A549 (cell line): ENCODE data around the gene TRERF1. TPM values are rescaled to one million over a fixed set of nuclear protein-coding genes. Genes with fewer than 3 reads are reported as not detected.

Experiments
- ATAC-seq, 2 experiments: fragments of 200-7000 bp in 1 of 2; fragments of >200 bp in 1 of 2; cut with Nextera tagmentation in 1 of 2; cut with Tn5 transposase in 1 of 2; 3 replicates each; pipeline versions ENCODE4 v1.8.0 to v1.9.1; 2018 to 2020; ENCODE audit warnings: mild to moderate bottlenecking in 1 of 2, moderate library complexity in 1 of 2
- CTCF ChIA-PET: fragments of 300-600 bp; sonication (Branson Sonifier 250); formaldehyde crosslinking; extraction: SDS; loops from one replicate; lab custom pipeline; 2021; ENCODE audit warnings: antibody characterized with exemption, inconsistent platforms; lab: Yijun Ruan, JAX
- POLR2A ChIA-PET: fragments of 350-600 bp; formaldehyde crosslinking; extraction: SDS; loops from one replicate; lab custom pipeline; 2021; ENCODE audit warnings: antibody characterized with exemption, inconsistent platforms; lab: Yijun Ruan, JAX
- DNase-seq, 2 experiments: peaks; one replicate each; pipeline versions ENCODE4 v3.0.0 to v3.0.0-alpha.2; 2011 to 2016; ENCODE audit warnings: low read depth in 1 of 2, low spot score in 1 of 2
- FAIRE-seq: peaks from 2 replicates; lab custom pipeline; 2011; peaks lifted over from hg19 to GRCh38; lab: Jason Lieb, UNC
- H3K27ac ChIP-seq, 2 experiments: fragments of >200 bp; sonication (Bioruptor Twin); formaldehyde crosslinking; 3 replicates each; pipeline ENCODE4 v1.5.1; 2016 to 2017
- H3K4me1 ChIP-seq: fragments of >200 bp; sonication (Bioruptor Twin); formaldehyde crosslinking; 3 replicates; pipeline ENCODE4 v1.6.1; 2016
- H3K4me2 ChIP-seq: fragments of >200 bp; sonication (Bioruptor Twin); formaldehyde crosslinking; 3 replicates; pipeline ENCODE4 v1.6.1; 2016
- H3K4me3 ChIP-seq: fragments of >200 bp; sonication (Bioruptor Twin); formaldehyde crosslinking; 3 replicates; pipeline ENCODE4 v1.5.1; 2016
- H3K9me3 ChIP-seq: fragments of >200 bp; sonication (Bioruptor Twin); formaldehyde crosslinking; 3 replicates; pipeline ENCODE4 v1.6.1; 2016
- CEBPB ChIP-seq, 2 experiments: fragments of >200 bp in 1 of 2; sonication (Bioruptor Twin) in 1 of 2; formaldehyde crosslinking in 1 of 2; IDR thresholded peaks; 2 replicates each; pipeline ENCODE4 v1.6.1; 2012 to 2016
- EHMT2 ChIP-seq: fragments of 200-600 bp; sonication (generic); IDR thresholded peaks from 2 replicates; pipeline ENCODE4 v1.6.1; 2016; ENCODE audit warnings: antibody characterized with exemption, low read depth, mild to moderate bottlenecking, moderate library complexity
- EP300 ChIP-seq, 2 experiments: fragments of >200 bp; sonication (Bioruptor Twin); formaldehyde crosslinking; IDR thresholded peaks; 2 replicates in 1 of 2; 3 replicates in 1 of 2; pipeline ENCODE4 v1.6.1; 2016 to 2017
- ESRRA ChIP-seq: fragments of 150-350 bp; IDR thresholded peaks from 2 replicates; pipeline ENCODE4 v1.6.1; 2014; ENCODE audit warnings: mild to moderate bottlenecking, low read length, borderline replicate concordance
- FOSL2 ChIP-seq, 2 experiments: fragments of 450-650 bp in 1 of 2; fragments of >200 bp in 1 of 2; sonication (Bioruptor Twin) in 1 of 2; formaldehyde crosslinking; IDR thresholded peaks; 2 replicates each; pipeline versions ENCODE4 v1.5.0 to v1.6.1; 2016 to 2020; ENCODE audit warnings: mild to moderate bottlenecking in 1 of 2, moderate library complexity in 1 of 2
- HDAC2 ChIP-seq: fragments of 200-600 bp; sonication (generic); IDR thresholded peaks from 2 replicates; pipeline ENCODE4 v1.6.1; 2016
- HEYL ChIP-seq: fragments of 250-450 bp; sonication (Bioruptor Pico); IDR thresholded peaks from 2 replicates; pipeline ENCODE4 v1.8.0; 2021; ENCODE audit warnings: mild to moderate bottlenecking, moderate library complexity
- KDM1A ChIP-seq: fragments of 200-600 bp; sonication (generic); IDR thresholded peaks from 2 replicates; pipeline ENCODE4 v1.6.1; 2016; ENCODE audit warnings: low read depth, mild to moderate bottlenecking
- KDM5A ChIP-seq: fragments of 200-600 bp; sonication (generic); IDR thresholded peaks from 2 replicates; pipeline ENCODE4 v1.6.1; 2016; ENCODE audit warnings: antibody characterized with exemption, mild to moderate bottlenecking
- MAZ ChIP-seq: fragments of 150-350 bp; IDR thresholded peaks from 2 replicates; pipeline ENCODE4 v1.6.1; 2014; ENCODE audit warnings: antibody characterized with exemption, low read depth, low read length, borderline replicate concordance
- NFE2L2 ChIP-seq: fragments of 150-350 bp; conservative IDR thresholded peaks from 2 replicates; pipeline ENCODE4 v1.6.1; 2014; ENCODE audit warnings: low read length
- NPAS2 ChIP-seq: fragments of 250-450 bp; sonication (Bioruptor Pico); IDR thresholded peaks from 2 replicates; pipeline ENCODE4 v1.8.0; 2022; ENCODE audit warnings: mild to moderate bottlenecking, moderate library complexity, borderline replicate concordance
- NR3C1 ChIP-seq: fragments of >200 bp; sonication (Bioruptor Twin); formaldehyde crosslinking; IDR thresholded peaks from 3 replicates; pipeline ENCODE4 v1.6.1; 2017
- PHF8 ChIP-seq: fragments of 200-600 bp; sonication (generic); IDR thresholded peaks from 2 replicates; pipeline ENCODE4 v1.6.1; 2016; ENCODE audit warnings: low read depth, mild to moderate bottlenecking, antibody characterized with exemption, moderate library complexity, borderline replicate concordance
- POLR2A ChIP-seq: IDR thresholded peaks from 2 replicates; pipeline ENCODE4 v1.6.1; 2012; ENCODE audit warnings: mild to moderate bottlenecking, low read length
- POLR2AphosphoS2 ChIP-seq: conservative IDR thresholded peaks from 2 replicates; pipeline ENCODE4 v1.6.1; 2012; ENCODE audit warnings: low read length, improper control_type of control experiment, inconsistent platforms
- RCOR1 ChIP-seq: fragments of 150-350 bp; IDR thresholded peaks from 2 replicates; pipeline ENCODE4 v1.6.1; 2014; ENCODE audit warnings: antibody characterized with exemption, low read length, low read depth
- TP53 ChIP-seq: fragments of 250-450 bp; sonication (Bioruptor Pico); IDR thresholded peaks from 2 replicates; pipeline ENCODE4 v1.5.0; 2021; ENCODE audit warnings: mild to moderate bottlenecking, moderate library complexity
- ZC3H11A ChIP-seq: fragments of 450-650 bp; IDR thresholded peaks from 2 replicates; pipeline ENCODE4 v1.6.1; 2014; ENCODE audit warnings: antibody characterized with exemption, mild to moderate bottlenecking
- ZFP36 ChIP-seq: fragments of 450-650 bp; IDR thresholded peaks from 2 replicates; pipeline ENCODE4 v1.6.1; 2014; ENCODE audit warnings: borderline replicate concordance; ENCODE audit not compliant: partially characterized antibody
- ZSCAN20 ChIP-seq: fragments of 250-450 bp; sonication (Bioruptor Pico); IDR thresholded peaks from 2 replicates; pipeline ENCODE4 v1.8.0; 2022; ENCODE audit warnings: mild to moderate bottlenecking, moderate library complexity
- WGBS: methylation state at CpG from one replicate; pipeline ENCODE4 v1.1.6; 2017; ENCODE audit errors: missing lambda C conversion rate; 5-methylcytosine and 5-hydroxymethylcytosine counted together
- polyA plus RNA-seq, 4 experiments: library from polyadenylated mRNA; depleted of rRNA in 3 of 4; stranded (reverse); fragments of >200 nt; fragmentation: RNase III in 1 of 4; extraction: RNeasy Plus Mini Kit Qiagen cat#74134 plus additional on column Dnase treatment in 1 of 4; gene quantifications; 2 replicates in 3 of 4; 3 replicates in 1 of 4; pipeline ENCODE4 v1.2.3, GENCODE V29; 2011 to 2017
- TF ChIP-seq, protein P1 (sequence below): fragments of 200-600 bp; sonication (generic); IDR thresholded peaks from 2 replicates; pipeline ENCODE4 v1.6.1; 2016; ENCODE audit warnings: antibody characterized with exemption, mild to moderate bottlenecking, moderate library complexity
- TF ChIP-seq, protein P2 (sequence below): fragments of 250-450 bp; sonication (Bioruptor Pico); IDR thresholded peaks from 2 replicates; pipeline ENCODE4 v1.5.0; 2021; ENCODE audit warnings: mild to moderate bottlenecking, moderate library complexity, borderline replicate concordance
- TF ChIP-seq, protein P3 (sequence below): IDR thresholded peaks from 2 replicates; pipeline ENCODE4 v1.6.1; 2012
- TF ChIP-seq, protein P4 (sequence below): fragments of >200 bp; sonication (Bioruptor Twin); formaldehyde crosslinking; IDR thresholded peaks from 3 replicates; pipeline ENCODE4 v1.6.1; 2016
- TF ChIP-seq, protein P5 (sequence below): IDR thresholded peaks from 2 replicates; pipeline ENCODE4 v1.6.1; 2012; ENCODE audit warnings: low read depth, borderline replicate concordance

The TRERF1 gene
- polyA plus RNA-seq, 2 of the 4 experiments (the other 2 are of a cell fraction): 2.4 to 3.5 TPM

DNA sequence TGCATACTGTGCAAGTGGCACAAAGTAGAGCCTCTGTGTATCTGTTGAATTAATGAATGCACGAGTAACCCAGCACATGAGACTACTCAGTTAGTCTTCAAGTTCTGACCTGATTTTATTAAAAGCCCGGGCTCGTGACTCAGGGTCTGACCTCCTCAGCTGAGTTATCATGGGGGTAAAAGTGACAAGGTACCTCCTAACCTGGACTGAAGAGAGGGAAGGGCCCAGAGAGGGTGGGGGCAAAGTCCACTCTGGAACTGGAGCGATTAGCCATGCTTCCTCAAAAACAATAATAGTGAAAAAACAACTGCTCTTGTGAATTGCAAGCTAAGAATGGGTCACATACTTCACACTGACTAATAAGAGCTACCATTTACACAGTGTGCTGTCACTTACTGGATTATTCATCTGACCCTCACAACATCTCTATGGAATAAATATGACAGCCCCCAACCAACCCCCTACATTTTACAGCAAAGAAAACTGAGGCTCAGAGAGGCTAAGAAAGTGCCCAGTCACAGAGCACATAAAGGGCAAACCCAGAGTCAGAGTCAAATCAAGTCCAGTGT lies 26.7 kb downstream of the TRERF1 start:
- FAIRE-seq: no peak
- Histone ChIP-seq H3K4me3 (no peak overlapping the region), H3K4me1 (peaks cover 7% of the 10 kb centered on the region; the same call in 1 of the 3 replicates), H3K27ac (no peak overlapping the region), H3K9me3 (no peaks in the 10 kb centered on the region), H3K4me2 (0 out of 3 replicates have a peak overlapping the region, but pooled peaks have one; percentile 4)
- 32% methylated on average over 4 of the region's 4 CpGs for WGBS
- CTCF ChIA-PET: interaction anchor here (1.4 kb wide), 1 partner anchor 12 kb away, joined by 3 read pairs; no protein-coding TSS in a partner anchor
- no peak for ATAC-seq
- POLR2A ChIA-PET: no interaction called here
- TF ChIP-seq FOSL2 (IDR thresholded peaks at IDR 0.05) (no peak), FOSL2 (CRISPR knock-in tag; IDR thresholded peaks at IDR 0.05) (no peak), ZSCAN20 (CRISPR knock-in tag) (no peak), ESRRA (no peak), ZC3H11A (no peak), TP53 (CRISPR knock-in tag) (no peak), PHF8 (no peak), ZFP36 (no peak), NFE2L2 (no peak), NR3C1 (no peak), CEBPB (IDR thresholded peaks at IDR 0.05) (no peak), KDM1A (no peak), HEYL (CRISPR knock-in tag) (no peak), POLR2AphosphoS2 (no peak)
- TF ChIP-seq, protein P1, sequence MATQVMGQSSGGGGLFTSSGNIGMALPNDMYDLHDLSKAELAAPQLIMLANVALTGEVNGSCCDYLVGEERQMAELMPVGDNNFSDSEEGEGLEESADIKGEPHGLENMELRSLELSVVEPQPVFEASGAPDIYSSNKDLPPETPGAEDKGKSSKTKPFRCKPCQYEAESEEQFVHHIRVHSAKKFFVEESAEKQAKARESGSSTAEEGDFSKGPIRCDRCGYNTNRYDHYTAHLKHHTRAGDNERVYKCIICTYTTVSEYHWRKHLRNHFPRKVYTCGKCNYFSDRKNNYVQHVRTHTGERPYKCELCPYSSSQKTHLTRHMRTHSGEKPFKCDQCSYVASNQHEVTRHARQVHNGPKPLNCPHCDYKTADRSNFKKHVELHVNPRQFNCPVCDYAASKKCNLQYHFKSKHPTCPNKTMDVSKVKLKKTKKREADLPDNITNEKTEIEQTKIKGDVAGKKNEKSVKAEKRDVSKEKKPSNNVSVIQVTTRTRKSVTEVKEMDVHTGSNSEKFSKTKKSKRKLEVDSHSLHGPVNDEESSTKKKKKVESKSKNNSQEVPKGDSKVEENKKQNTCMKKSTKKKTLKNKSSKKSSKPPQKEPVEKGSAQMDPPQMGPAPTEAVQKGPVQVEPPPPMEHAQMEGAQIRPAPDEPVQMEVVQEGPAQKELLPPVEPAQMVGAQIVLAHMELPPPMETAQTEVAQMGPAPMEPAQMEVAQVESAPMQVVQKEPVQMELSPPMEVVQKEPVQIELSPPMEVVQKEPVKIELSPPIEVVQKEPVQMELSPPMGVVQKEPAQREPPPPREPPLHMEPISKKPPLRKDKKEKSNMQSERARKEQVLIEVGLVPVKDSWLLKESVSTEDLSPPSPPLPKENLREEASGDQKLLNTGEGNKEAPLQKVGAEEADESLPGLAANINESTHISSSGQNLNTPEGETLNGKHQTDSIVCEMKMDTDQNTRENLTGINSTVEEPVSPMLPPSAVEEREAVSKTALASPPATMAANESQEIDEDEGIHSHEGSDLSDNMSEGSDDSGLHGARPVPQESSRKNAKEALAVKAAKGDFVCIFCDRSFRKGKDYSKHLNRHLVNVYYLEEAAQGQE: no peak
- TF ChIP-seq, protein P2, sequence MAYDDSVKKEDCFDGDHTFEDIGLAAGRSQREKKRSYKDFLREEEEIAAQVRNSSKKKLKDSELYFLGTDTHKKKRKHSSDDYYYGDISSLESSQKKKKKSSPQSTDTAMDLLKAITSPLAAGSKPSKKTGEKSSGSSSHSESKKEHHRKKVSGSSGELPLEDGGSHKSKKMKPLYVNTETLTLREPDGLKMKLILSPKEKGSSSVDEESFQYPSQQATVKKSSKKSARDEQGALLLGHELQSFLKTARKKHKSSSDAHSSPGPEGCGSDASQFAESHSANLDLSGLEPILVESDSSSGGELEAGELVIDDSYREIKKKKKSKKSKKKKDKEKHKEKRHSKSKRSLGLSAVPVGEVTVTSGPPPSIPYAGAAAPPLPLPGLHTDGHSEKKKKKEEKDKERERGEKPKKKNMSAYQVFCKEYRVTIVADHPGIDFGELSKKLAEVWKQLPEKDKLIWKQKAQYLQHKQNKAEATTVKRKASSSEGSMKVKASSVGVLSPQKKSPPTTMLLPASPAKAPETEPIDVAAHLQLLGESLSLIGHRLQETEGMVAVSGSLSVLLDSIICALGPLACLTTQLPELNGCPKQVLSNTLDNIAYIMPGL (CRISPR knock-in tag): no peak
- TF ChIP-seq, protein P3, sequence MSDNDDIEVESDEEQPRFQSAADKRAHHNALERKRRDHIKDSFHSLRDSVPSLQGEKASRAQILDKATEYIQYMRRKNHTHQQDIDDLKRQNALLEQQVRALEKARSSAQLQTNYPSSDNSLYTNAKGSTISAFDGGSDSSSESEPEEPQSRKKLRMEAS: no peak
- TF ChIP-seq, protein P4, sequence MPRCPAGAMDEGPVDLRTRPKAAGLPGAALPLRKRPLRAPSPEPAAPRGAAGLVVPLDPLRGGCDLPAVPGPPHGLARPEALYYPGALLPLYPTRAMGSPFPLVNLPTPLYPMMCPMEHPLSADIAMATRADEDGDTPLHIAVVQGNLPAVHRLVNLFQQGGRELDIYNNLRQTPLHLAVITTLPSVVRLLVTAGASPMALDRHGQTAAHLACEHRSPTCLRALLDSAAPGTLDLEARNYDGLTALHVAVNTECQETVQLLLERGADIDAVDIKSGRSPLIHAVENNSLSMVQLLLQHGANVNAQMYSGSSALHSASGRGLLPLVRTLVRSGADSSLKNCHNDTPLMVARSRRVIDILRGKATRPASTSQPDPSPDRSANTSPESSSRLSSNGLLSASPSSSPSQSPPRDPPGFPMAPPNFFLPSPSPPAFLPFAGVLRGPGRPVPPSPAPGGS: no peak
- DNase-seq: no peak

DNA sequence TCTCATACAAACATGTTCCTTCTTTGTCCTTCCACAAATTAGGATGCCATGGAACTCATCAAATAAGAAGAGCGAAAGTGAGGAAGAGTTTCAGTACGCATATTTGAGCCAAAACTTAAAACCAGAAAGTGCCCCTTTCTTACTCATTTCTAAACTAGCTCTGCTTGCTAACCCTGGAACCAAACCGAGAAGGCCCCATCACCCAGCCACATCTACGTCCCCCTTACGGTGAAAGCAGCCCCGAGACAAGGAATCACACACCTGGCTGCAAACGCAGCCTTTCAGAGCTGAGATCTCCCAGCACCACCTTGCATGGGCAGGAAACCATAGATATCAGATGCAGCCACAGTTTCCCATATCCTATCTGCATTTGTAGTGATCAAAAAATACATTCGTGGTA lies 28.5 kb downstream of the TRERF1 start:
- Histone ChIP-seq H3K4me3 (no peak overlapping the region), H3K9me3 (no peaks in the 10 kb centered on the region), H3K4me2 (no peak overlapping the region), H3K27ac (no peak overlapping the region), H3K4me1 (peaks cover 7% of the 10 kb centered on the region; the same call in 1 of the 3 replicates)
- no peak for ATAC-seq
- TF ChIP-seq RCOR1: no peak
- no peak for TF ChIP-seq EP300 (IDR thresholded peaks at IDR 0.05)
- no peak for TF ChIP-seq PHF8
- no peak for TF ChIP-seq CEBPB (IDR thresholded peaks at IDR 0.05)
- TF ChIP-seq, protein P4: no peak
- TF ChIP-seq KDM5A: no peak
- no peak for TF ChIP-seq EHMT2
- TF ChIP-seq MAZ: no peak
- no peak for TF ChIP-seq KDM1A
- no peak for TF ChIP-seq HDAC2
- TF ChIP-seq NPAS2 (CRISPR knock-in tag): no peak
- TF ChIP-seq, protein P5, sequence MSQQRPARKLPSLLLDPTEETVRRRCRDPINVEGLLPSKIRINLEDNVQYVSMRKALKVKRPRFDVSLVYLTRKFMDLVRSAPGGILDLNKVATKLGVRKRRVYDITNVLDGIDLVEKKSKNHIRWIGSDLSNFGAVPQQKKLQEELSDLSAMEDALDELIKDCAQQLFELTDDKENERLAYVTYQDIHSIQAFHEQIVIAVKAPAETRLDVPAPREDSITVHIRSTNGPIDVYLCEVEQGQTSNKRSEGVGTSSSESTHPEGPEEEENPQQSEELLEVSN: no peak
- no peak for TF ChIP-seq POLR2A
- TF ChIP-seq HEYL (CRISPR knock-in tag): no peak
- POLR2A ChIA-PET: no interaction called here
- CTCF ChIA-PET: interaction anchor here (1.7 kb wide), 1 partner anchor 125 kb away, joined by 4 read pairs; no protein-coding TSS in a partner anchor
- whole genome bisulfite sequencing: 88% methylated on average over 8 of the region's 8 CpGs
- DNase-seq: no peak
- no peak for FAIRE-seq
